Measurements from ENCODE around the gene BRPF1. TPM values are rescaled to one million over a fixed set of nuclear protein-coding genes. Genes with fewer than 3 reads are reported as not detected.

BRPF1 gene
- polyA plus RNA-seq, 4 donors: 19.0 to 20.7 (median 19.9) TPM

GRCh38 chr3:9730657-9731205 is 804 bp upstream of the BRPF1 start:
- DNase-seq (ENCODE audit: low read depth in 4 of 4, low spot score in 3 of 4): no peak

- DNase-seq (ENCODE audit: low read depth in 4 of 4, low spot score in 3 of 4): no peak
These were observed 675 bp downstream of the BRPF1 start for GRCh38 chr3:9732080-9732739.

DNA sequence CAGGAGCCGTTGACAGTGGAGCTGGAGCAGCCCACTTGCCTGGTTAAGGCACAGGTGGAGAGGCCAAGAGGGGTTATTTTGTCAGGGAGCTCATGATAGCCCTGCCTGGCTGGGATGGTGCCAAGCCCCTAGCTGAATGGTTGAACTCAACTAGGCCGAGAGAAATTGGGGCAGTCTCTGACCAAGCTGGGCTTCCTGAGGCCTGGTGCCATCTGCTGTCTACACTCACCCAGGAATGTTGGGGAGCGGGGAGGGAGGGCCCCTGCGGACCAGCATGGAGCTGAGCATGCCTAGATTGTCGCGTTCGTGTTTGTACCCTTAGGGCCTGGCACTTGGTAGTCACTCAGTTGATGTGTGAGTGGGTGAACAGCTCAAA is 1.2 kb downstream of the BRPF1 start:
- DNase-seq (ENCODE audit: low read depth in 4 of 4, low spot score in 3 of 4): no peak

GRCh38 chr3:9736831-9737230 is 5.3 kb downstream of the BRPF1 start:
- no peak for DNase-seq (ENCODE audit: low read depth in 4 of 4, low spot score in 3 of 4)

GRCh38 chr3:9739181-9739580 is 7.6 kb downstream of the BRPF1 start:
- no peak for DNase-seq (ENCODE audit: low read depth in 4 of 4, low spot score in 3 of 4)

GRCh38 chr3:9742560-9742959 is 11.0 kb downstream of the BRPF1 start:
- DNase-seq (ENCODE audit: low read depth in 4 of 4, low spot score in 3 of 4): no peak

GRCh38 chr3:9743548-9743947 is 12.0 kb downstream of the BRPF1 start:
- no peak for DNase-seq (ENCODE audit: low read depth in 4 of 4, low spot score in 3 of 4)

GRCh38 chr3:9744162-9744561 is 12.6 kb downstream of the BRPF1 start:
- DNase-seq (ENCODE audit: low read depth in 4 of 4, low spot score in 3 of 4): no peak

GRCh38 chr3:9745521-9745920 is 14.0 kb downstream of the BRPF1 start:
- DNase-seq (ENCODE audit: low read depth in 4 of 4, low spot score in 3 of 4): no peak

GRCh38 chr3:9746330-9746729 is 14.8 kb downstream of the BRPF1 start:
- DNase-seq (ENCODE audit: low read depth in 4 of 4, low spot score in 3 of 4): no peak

GRCh38 chr3:9747267-9747666 is 15.7 kb downstream of the BRPF1 start:
- DNase-seq (ENCODE audit: low read depth in 4 of 4, low spot score in 3 of 4): no peak

DNA sequence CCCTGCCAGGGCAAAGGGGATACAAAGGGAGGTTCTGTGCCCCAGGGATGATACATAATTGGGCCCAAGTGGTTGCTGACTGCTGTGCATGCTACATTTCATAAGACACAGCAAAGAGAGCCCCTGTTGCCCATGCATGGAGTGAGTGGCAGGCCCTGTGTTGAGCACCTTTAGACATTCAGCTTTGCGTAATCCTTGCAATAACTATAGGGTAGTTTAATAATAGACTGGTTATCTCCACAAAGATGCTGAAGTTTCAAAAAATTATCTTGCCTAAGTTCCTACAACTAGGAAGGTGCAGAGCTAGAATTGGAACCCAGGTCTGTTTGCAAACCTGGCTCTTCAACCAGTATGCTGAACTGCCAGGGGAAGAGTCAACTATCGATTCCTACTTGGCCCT is 16.5 kb downstream of the BRPF1 start:
- no peak for DNase-seq (ENCODE audit: low read depth in 4 of 4, low spot score in 3 of 4)

- no peak for DNase-seq (ENCODE audit: low read depth in 4 of 4, low spot score in 3 of 4)
These were observed 17.7 kb downstream of the BRPF1 start for GRCh38 chr3:9749296-9749644.

GRCh38 chr3:9749645-9750555 is 18.4 kb downstream of the BRPF1 start, which contains the start of gene OGG1:
Gene OGG1, plus strand, starts transcription at chr3:9749952. Its CDS starts 335 bp downstream, at chr3:9750287.
- peak; percentile 88 to 96 (median 96) for DNase-seq (ENCODE audit: low read depth in 4 of 4, low spot score in 3 of 4)

- no peak for DNase-seq (ENCODE audit: low read depth in 4 of 4, low spot score in 3 of 4)
These were observed 19.2 kb downstream of the BRPF1 start for GRCh38 chr3:9750556-9751411.

- no peak for DNase-seq (ENCODE audit: low read depth in 4 of 4, low spot score in 3 of 4)
These were observed 23.1 kb downstream of the BRPF1 start for GRCh38 chr3:9754678-9755077.

DNA sequence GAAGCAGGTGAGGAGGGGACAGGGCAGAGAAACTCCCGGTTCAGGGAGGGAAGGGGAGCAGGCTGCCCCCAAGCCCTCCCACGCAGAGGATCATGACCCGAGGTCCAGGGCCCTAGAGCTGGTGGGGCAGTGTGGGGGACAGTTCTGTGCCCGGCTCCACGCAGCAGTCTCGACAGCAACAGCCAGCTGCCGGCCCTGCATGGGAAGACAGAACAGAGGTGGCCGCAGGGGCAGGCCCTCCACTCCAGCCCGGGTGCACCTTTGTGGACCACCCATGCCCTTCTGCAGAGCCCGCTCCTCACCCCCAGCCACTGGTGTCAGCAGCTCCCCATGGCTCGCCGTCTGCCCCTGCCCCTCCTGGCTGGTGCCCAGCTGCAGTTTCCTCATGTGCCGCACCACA is 25.9 kb downstream of the BRPF1 start:
- no peak for DNase-seq (ENCODE audit: low read depth in 4 of 4, low spot score in 3 of 4)

- DNase-seq (ENCODE audit: low read depth in 4 of 4, low spot score in 3 of 4): no peak
These were observed 29.4 kb downstream of the BRPF1 start for GRCh38 chr3:9760779-9761505.

DNA sequence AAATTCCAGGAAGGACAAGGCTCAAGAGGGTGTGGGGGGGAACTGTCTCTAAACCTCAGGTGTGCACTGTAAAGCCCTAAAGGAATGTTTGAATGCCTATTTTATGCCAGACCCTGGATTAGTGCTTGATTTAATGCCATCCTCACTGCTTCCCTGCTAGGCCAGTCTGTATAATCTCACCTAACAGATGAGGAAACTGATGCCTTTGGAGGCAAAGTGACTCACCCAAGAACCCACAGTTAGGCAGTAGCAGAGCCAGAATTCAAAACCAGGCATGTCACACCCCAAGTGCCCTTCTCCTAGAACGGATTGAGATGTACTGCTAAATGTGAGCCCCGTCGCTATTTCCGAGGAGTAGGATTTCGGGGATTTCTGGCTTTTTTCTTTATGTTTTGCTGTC is 30.4 kb downstream of the BRPF1 start:
- DNase-seq (ENCODE audit: low read depth in 4 of 4, low spot score in 3 of 4): no peak

GRCh38 chr3:9762871-9763270 is 31.3 kb downstream of the BRPF1 start:
- DNase-seq (ENCODE audit: low read depth in 4 of 4, low spot score in 3 of 4): no peak

Measured in right renal pelvis (tissue), 4 donors.